LNCAP (cell line): ENCODE data around the gene MEIS2.

Source experiments
- TF ChIP-seq, protein P1 (sequence below): fragments of 450-650 bp; IDR thresholded peaks from 2 replicates; pipeline ENCODE4 v1.5.1; 2017; ENCODE audit warnings: mild to moderate bottlenecking

The MEIS2 gene

DNA sequence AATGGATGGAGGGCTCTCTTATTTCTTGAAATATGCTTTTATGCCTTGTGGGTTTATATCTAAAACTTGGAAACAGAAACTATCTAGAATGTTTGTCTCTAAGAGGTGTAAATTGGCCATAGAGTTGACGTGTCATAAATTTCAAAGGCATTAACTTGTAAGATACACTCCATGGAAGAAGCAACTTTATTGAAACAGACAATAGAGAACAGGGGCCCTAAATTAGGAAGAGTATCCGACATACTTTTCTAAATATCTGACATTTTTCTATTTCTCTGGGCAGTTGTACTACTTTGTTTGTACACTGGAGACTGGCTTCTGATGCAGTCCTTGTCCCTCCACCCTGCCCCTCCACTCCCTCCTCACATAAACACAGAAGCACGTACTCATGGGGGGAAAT is 50.0 kb downstream of the MEIS2 start:
- TF ChIP-seq, protein P1, sequence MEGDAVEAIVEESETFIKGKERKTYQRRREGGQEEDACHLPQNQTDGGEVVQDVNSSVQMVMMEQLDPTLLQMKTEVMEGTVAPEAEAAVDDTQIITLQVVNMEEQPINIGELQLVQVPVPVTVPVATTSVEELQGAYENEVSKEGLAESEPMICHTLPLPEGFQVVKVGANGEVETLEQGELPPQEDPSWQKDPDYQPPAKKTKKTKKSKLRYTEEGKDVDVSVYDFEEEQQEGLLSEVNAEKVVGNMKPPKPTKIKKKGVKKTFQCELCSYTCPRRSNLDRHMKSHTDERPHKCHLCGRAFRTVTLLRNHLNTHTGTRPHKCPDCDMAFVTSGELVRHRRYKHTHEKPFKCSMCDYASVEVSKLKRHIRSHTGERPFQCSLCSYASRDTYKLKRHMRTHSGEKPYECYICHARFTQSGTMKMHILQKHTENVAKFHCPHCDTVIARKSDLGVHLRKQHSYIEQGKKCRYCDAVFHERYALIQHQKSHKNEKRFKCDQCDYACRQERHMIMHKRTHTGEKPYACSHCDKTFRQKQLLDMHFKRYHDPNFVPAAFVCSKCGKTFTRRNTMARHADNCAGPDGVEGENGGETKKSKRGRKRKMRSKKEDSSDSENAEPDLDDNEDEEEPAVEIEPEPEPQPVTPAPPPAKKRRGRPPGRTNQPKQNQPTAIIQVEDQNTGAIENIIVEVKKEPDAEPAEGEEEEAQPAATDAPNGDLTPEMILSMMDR, result no peak

DNA sequence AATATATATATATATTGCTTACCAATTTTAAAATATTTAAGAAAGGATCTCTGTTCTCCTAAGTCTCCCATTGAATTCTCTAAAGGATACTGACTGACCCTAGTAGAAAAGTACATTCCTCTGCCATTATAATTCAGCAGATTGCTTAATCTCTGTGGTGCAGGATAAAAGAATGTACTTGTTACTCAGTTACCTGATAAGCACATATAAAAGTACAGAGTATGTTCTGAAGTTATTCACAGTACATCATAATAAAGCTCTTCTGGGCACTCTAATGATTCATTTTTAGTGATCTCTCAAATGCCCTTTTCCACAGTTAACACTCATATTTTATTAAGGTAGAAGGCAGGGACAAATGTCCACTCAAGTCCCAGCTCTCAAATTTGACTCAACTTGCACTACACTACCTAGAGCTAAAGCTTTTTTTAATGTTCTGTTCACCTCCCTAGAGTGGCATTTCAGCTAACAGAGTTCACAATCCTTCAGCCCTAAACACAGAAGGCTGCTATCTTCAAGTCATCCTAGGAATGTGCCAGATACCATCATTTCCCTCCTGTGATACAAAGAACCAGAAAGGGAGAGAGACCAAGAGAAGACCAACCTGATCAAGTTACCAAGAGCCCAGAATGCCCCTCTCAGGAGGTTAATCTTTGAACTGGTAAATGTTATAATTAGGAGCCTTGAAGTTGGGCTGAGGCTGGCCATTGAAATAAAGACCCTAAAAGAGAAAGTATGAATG is 53.3 kb downstream of the MEIS2 start:
- TF ChIP-seq, protein P1, result no peak

GRCh38 chr15:37045859-37046740 is 54.2 kb downstream of the MEIS2 start:
- TF ChIP-seq, protein P1, result no peak

GRCh38 chr15:37044915-37045648 is 55.3 kb downstream of the MEIS2 start:
- TF ChIP-seq, protein P1, result no peak

DNA sequence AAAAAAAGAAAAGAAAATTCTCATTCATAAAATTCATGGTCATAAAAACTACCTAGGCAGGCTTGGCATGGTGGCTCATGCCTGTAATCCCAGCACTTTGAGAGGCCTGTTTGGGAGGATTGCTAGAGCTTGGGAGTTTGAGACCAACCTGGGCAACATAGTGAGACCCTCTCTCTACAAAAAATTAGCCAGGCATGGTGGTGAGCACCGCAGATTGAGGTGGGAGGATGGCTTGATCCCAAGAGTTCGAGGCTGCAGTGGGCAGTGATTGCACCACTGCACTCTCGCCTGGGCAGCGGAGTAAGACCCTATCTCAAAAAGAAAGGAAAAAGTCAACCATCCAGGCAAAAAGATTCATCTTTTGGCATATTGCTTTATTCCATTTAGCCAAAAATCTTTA is 58.5 kb downstream of the MEIS2 start:
- TF ChIP-seq, protein P1, result no peak

DNA sequence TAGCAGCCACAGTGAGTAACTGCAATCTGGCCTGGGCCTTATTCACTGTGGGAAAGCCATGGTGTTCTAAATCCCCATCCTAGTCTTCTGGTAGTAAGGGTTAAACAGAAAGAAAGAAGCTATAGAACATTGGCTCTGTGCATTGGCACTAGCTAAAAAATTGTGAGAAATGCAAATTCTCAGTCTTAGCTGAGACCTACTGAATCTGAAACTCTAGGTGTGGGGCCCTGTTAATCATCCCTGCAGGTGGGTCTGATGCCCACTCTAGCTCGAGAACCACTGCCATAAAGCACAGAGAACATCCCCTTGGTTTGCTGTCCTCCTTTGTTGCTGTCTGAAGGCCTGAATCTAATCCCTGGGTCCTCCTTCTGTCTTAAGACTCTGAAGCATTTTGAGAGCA is 59.3 kb downstream of the MEIS2 start:
- TF ChIP-seq, protein P1, result no peak

DNA sequence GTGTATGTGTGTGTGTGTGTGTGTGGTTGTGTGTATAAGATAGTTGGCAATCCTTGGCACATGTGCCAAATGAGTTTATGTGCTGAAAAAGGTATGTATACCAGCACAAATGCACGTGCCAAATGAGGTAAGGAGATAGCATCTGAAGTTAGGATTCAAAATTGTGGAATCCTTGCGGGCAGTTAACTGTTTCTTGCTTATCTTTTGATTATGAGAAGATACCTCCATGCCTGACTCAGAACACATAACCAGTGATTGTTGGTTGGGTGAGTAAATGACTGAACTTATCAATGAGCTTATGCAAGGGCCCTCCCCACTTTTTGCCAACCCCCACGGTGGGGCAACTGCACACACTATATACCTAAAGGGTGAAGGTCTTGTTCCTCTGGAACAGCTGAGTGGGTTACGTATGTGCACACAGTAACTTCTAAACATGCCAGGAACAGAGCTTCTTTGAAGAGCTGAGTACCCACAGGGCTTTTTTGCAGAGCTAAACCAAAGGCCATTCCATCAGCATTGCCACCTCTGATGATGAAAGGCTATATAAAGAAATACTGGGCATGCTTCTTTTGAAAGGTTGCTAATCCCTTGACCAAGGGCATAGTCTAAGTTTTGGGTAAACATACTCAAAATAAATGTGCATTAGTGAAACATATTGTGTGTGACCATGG is 60.1 kb downstream of the MEIS2 start:
- TF ChIP-seq, protein P1, result no peak
